Measurements from ENCODE around the gene CEP104.
"Not testable (repeated sequence)": the region's sequence is repeated elsewhere in the genome, so short reads cannot be mapped to it uniquely, and the experiment has no call there.

DNA sequence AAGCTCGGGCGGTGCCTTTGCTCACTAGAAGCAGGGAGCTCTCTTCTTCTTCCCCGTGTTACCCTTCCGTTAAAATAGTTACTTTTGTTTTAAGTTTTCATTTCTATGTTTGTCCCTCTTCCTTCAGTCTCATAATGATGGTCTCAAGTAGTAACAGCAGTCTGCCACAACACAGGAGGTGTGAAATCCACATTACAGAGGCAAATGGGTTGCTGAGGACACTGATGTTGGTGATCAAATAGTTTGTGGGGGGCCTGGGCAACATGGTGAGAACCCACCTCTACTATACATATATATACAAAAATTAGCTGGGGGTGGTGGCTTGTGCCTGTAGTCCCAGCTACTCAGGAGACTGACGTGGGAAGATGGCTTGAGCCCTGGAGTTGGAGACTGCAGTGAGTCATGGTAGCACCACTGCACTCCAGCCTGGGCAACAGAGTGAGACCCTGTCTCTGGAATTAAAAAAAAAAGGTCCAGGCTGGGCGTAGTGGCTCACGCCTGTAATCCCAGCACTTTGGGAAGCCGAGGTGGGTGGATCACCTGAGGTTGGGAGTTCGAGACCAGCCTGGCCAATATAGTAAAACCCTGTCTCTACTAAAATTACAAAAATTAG is 46.8 kb downstream of the CEP104 start:
- TF ChIP-seq CTCF (conservative IDR thresholded peaks at IDR 0.05; ENCODE audit: low read depth, low read length); EZH2 (IDR thresholded peaks at IDR 0.05; ENCODE audit: borderline replicate concordance, low read depth, low read length, poor library complexity, severe bottlenecking): not testable (repeated sequence)
